Measurements from ENCODE around the gene MAML3.
"Not testable (repeated sequence)": the region's sequence is repeated elsewhere in the genome, so short reads cannot be mapped to it uniquely, and the experiment has no call there.

The MAML3 gene

GRCh38 chr4:139958739-139959098, 195.3 kb downstream of the MAML3 start:
- no peak for DNase-seq
- TF ChIP-seq GATA1 (IDR thresholded peaks at IDR 0.05; ENCODE audit: low read depth, low read length) (no peak), POLR2A (IDR thresholded peaks at IDR 0.05; ENCODE audit: low read length) (no peak)

- no peak for DNase-seq
- no peak for TF ChIP-seq POLR2A (IDR thresholded peaks at IDR 0.05; ENCODE audit: low read length)
- TF ChIP-seq GATA1 (IDR thresholded peaks at IDR 0.05; ENCODE audit: low read depth, low read length) = no peak
Observed at GRCh38 chr4:139957986-139958738, 195.8 kb downstream of the MAML3 start.

GRCh38 chr4:139957065-139957464, 196.9 kb downstream of the MAML3 start:
- TF ChIP-seq GATA1 (IDR thresholded peaks at IDR 0.05; ENCODE audit: low read depth, low read length) (no peak), POLR2A (IDR thresholded peaks at IDR 0.05; ENCODE audit: low read length) (no peak)
- no peak for DNase-seq

- DNase-seq = no peak
Observed at GRCh38 chr4:139956507-139957017, 197.4 kb downstream of the MAML3 start.

GRCh38 chr4:139955600-139955999, 198.4 kb downstream of the MAML3 start:
- TF ChIP-seq POLR2A (IDR thresholded peaks at IDR 0.05; ENCODE audit: low read length) = no peak

More at GRCh38 chr4:139956507-139957017, 197.4 kb downstream of the MAML3 start:
- no peak for TF ChIP-seq POLR2A (IDR thresholded peaks at IDR 0.05; ENCODE audit: low read length)
- TF ChIP-seq GATA1 (IDR thresholded peaks at IDR 0.05; ENCODE audit: low read depth, low read length) = no peak

GRCh38 chr4:139954512-139954911, 199.5 kb downstream of the MAML3 start:
- no peak for DNase-seq
- TF ChIP-seq GATA1 (IDR thresholded peaks at IDR 0.05; ENCODE audit: low read depth, low read length) (no peak), POLR2A (IDR thresholded peaks at IDR 0.05; ENCODE audit: low read length) (no peak)

More at GRCh38 chr4:139955600-139955999, 198.4 kb downstream of the MAML3 start:
- DNase-seq = no peak

- DNase-seq = no peak
- TF ChIP-seq POLR2A (IDR thresholded peaks at IDR 0.05; ENCODE audit: low read length) = no peak
- TF ChIP-seq GATA1 (IDR thresholded peaks at IDR 0.05; ENCODE audit: low read depth, low read length) = no peak
Observed at GRCh38 chr4:139951021-139951420, 203.0 kb downstream of the MAML3 start.

- DNase-seq = no peak
- TF ChIP-seq GATA1 (IDR thresholded peaks at IDR 0.05; ENCODE audit: low read depth, low read length) = no peak
Observed at GRCh38 chr4:139950568-139950967, 203.4 kb downstream of the MAML3 start.

GRCh38 chr4:139944916-139945315, 209.1 kb downstream of the MAML3 start:
- not testable (repeated sequence) for DNase-seq

GRCh38 chr4:139943277-139943676, 210.7 kb downstream of the MAML3 start:
- no peak for DNase-seq
- TF ChIP-seq GATA1 (IDR thresholded peaks at IDR 0.05; ENCODE audit: low read depth, low read length) = no peak
- no peak for TF ChIP-seq POLR2A (IDR thresholded peaks at IDR 0.05; ENCODE audit: low read length)

GRCh38 chr4:139942241-139942640, 211.7 kb downstream of the MAML3 start:
- TF ChIP-seq POLR2A (IDR thresholded peaks at IDR 0.05; ENCODE audit: low read length) (no peak), GATA1 (IDR thresholded peaks at IDR 0.05; ENCODE audit: low read depth, low read length) (no peak)

GRCh38 chr4:139940600-139940999, 213.4 kb downstream of the MAML3 start:
- TF ChIP-seq GATA1 (IDR thresholded peaks at IDR 0.05; ENCODE audit: low read depth, low read length) = no peak
- no peak for TF ChIP-seq POLR2A (IDR thresholded peaks at IDR 0.05; ENCODE audit: low read length)
- DNase-seq = no peak

More at GRCh38 chr4:139942241-139942640, 211.7 kb downstream of the MAML3 start:
- no peak for DNase-seq

- no peak for DNase-seq
- TF ChIP-seq GATA1 (IDR thresholded peaks at IDR 0.05; ENCODE audit: low read depth, low read length) (no peak), POLR2A (IDR thresholded peaks at IDR 0.05; ENCODE audit: low read length) (no peak)
Observed at GRCh38 chr4:139938414-139938813, 215.6 kb downstream of the MAML3 start.

GRCh38 chr4:139935911-139936310, 218.1 kb downstream of the MAML3 start:
- no peak for DNase-seq
- TF ChIP-seq POLR2A (IDR thresholded peaks at IDR 0.05; ENCODE audit: low read length) = no peak
- TF ChIP-seq GATA1 (IDR thresholded peaks at IDR 0.05; ENCODE audit: low read depth, low read length) = no peak

- no peak for DNase-seq
- no peak for TF ChIP-seq POLR2A (IDR thresholded peaks at IDR 0.05; ENCODE audit: low read length)
- TF ChIP-seq GATA1 (IDR thresholded peaks at IDR 0.05; ENCODE audit: low read depth, low read length) = no peak
Observed at GRCh38 chr4:139934708-139935195, 219.2 kb downstream of the MAML3 start.
